Ishikawa (cell line): ENCODE data around the gene SMIM41.

Experiments used
- CEBPB ChIP-seq: IDR thresholded peaks from 2 replicates; pipeline ENCODE4 v1.6.1; 2012
- CREB1 ChIP-seq: IDR thresholded peaks from 2 replicates; pipeline ENCODE4 v1.6.1; 2012; ENCODE audit warnings: low read depth
- EGR1 ChIP-seq: IDR thresholded peaks from 2 replicates; pipeline ENCODE4 v1.6.1; 2012
- EP300 ChIP-seq: IDR thresholded peaks from 2 replicates; pipeline ENCODE4 v1.6.1; 2012; ENCODE audit warnings: borderline replicate concordance
- FOXM1 ChIP-seq: IDR thresholded peaks from 2 replicates; pipeline ENCODE4 v1.6.1; 2012; ENCODE audit warnings: low read depth, borderline replicate concordance
- NFIC ChIP-seq: IDR thresholded peaks from 2 replicates; pipeline ENCODE4 v1.6.1; 2012
- RAD21 ChIP-seq: IDR thresholded peaks from 2 replicates; pipeline ENCODE4 v1.6.1; 2012; ENCODE audit warnings: low read depth
- TAF1 ChIP-seq: IDR thresholded peaks from 2 replicates; pipeline ENCODE4 v1.6.1; 2012; ENCODE audit warnings: low read depth, mild to moderate bottlenecking
- TCF12 ChIP-seq: IDR thresholded peaks from 2 replicates; pipeline ENCODE4 v1.6.1; 2012; ENCODE audit warnings: low read depth
- TEAD4 ChIP-seq: IDR thresholded peaks from 2 replicates; pipeline ENCODE4 v1.6.1; 2012
- YY1 ChIP-seq: IDR thresholded peaks from 2 replicates; pipeline ENCODE4 v1.6.1; 2012; ENCODE audit warnings: low read depth
- ZBTB7A ChIP-seq: IDR thresholded peaks from 2 replicates; pipeline ENCODE4 v1.6.1; 2012; ENCODE audit warnings: low read depth
- TF ChIP-seq, protein P1 (sequence below): IDR thresholded peaks from 2 replicates; pipeline ENCODE4 v1.6.1; 2012
- TF ChIP-seq, protein P2 (sequence below): IDR thresholded peaks from 2 replicates; pipeline ENCODE4 v1.6.1; 2012; ENCODE audit warnings: low read depth, mild to moderate bottlenecking
- TF ChIP-seq, protein P3 (sequence below): IDR thresholded peaks from 2 replicates; pipeline ENCODE4 v1.6.1; 2012

Gene SMIM41

DNA sequence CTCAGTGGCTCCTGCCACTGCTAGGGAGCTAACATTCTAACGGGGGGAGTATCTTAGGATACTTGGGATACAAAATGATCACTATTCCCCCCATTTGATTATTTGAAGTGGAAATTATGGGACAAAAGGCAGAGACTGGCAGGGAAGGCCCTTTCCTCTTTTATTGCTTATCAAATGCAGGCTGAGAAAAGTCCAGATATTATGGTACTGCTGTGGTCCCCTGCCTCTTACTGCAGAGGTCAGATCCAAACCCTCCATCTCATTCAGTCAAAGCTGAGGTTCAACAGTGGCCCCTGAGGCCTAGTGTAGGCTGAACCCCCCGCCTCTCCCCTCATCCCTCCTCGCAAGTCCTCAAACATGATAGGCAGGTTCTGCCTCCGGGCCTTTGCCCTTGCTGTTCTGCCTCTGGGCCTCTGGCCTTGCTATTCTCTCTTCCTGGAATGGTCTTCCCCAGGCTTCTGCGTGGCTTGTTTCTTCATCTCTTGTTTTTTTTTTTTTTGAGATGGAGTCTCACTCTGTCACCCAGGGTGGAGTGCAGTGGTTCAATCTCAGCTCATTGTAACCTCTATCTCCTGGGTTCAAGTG lies 78.2 kb downstream of the SMIM41 start:
- TF ChIP-seq TEAD4 (no peak), FOXM1 (no peak), CEBPB (no peak), TCF12 (no peak), ZBTB7A (no peak), EP300 (no peak), YY1 (no peak), TAF1 (no peak), RAD21 (no peak), NFIC (no peak), EGR1 (no peak), CREB1 (no peak)
- TF ChIP-seq, protein P1, sequence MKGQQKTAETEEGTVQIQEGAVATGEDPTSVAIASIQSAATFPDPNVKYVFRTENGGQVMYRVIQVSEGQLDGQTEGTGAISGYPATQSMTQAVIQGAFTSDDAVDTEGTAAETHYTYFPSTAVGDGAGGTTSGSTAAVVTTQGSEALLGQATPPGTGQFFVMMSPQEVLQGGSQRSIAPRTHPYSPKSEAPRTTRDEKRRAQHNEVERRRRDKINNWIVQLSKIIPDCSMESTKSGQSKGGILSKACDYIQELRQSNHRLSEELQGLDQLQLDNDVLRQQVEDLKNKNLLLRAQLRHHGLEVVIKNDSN: no peak
- TF ChIP-seq, protein P2, sequence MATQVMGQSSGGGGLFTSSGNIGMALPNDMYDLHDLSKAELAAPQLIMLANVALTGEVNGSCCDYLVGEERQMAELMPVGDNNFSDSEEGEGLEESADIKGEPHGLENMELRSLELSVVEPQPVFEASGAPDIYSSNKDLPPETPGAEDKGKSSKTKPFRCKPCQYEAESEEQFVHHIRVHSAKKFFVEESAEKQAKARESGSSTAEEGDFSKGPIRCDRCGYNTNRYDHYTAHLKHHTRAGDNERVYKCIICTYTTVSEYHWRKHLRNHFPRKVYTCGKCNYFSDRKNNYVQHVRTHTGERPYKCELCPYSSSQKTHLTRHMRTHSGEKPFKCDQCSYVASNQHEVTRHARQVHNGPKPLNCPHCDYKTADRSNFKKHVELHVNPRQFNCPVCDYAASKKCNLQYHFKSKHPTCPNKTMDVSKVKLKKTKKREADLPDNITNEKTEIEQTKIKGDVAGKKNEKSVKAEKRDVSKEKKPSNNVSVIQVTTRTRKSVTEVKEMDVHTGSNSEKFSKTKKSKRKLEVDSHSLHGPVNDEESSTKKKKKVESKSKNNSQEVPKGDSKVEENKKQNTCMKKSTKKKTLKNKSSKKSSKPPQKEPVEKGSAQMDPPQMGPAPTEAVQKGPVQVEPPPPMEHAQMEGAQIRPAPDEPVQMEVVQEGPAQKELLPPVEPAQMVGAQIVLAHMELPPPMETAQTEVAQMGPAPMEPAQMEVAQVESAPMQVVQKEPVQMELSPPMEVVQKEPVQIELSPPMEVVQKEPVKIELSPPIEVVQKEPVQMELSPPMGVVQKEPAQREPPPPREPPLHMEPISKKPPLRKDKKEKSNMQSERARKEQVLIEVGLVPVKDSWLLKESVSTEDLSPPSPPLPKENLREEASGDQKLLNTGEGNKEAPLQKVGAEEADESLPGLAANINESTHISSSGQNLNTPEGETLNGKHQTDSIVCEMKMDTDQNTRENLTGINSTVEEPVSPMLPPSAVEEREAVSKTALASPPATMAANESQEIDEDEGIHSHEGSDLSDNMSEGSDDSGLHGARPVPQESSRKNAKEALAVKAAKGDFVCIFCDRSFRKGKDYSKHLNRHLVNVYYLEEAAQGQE: no peak
- TF ChIP-seq, protein P3, sequence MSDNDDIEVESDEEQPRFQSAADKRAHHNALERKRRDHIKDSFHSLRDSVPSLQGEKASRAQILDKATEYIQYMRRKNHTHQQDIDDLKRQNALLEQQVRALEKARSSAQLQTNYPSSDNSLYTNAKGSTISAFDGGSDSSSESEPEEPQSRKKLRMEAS: no peak
